Stimulated activated CD8-positive, alpha-beta memory T cell treated with anti-CD3 and anti-CD28 coated beads, Interleukin-15, amount 100 ng/mL, for 48 hours (primary cell): ENCODE data around the gene STPG4.

Source experiments
- DNase-seq, 2 donors: peaks; one replicate each; pipeline ENCODE4 v3.0.0-alpha.2; 2020; ENCODE audit warnings: low read depth in 2 of 2

Gene STPG4

DNA sequence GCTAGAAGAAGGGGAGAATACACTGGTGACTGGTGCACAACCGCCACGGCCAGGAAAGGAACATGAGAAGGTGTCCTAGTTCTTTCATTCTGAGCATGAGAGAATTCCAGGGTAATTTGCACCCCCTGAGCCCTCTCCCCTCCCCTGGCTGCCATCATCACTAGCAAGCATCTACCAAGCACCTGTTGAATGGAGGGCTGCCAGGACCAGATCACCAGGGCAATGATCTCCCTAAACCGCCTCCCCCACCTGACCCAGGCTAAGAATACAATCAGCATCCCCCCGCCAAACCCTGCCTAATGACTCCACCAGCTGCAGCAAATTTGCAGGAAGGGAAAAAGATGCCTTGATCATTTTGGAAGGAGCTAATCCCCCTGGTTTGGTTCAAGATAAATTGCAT lies 100.2 kb downstream of the STPG4 start:
- DNase-seq = no peak

DNA sequence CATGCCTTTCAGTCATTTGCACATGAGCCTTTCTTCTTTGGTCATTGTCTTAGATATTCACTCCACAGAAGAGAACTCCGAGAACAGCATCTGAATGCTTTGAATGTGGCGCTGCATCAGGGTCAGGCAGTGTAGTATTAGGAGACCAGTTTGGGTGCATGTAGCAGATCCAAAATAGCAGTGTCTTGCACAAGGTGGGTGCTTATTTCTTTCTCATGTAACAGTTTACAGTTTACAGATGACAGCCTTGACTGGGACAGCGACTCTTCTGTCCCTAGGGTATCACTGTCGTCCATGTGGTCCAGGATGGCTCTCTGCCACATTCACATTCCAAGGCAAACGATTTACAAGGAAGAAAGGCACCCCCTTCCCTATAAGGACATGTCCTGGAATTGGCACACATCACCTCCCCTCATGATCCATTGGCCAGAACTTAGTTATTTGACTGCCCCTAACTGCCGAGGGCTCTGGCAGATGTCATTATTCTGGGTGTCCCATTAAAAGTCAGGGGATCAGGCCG lies 101.0 kb downstream of the STPG4 start:
- DNase-seq = no peak

GRCh38 chr2:47052847-47053246 lies 102.3 kb downstream of the STPG4 start:
- no peak for DNase-seq

DNA sequence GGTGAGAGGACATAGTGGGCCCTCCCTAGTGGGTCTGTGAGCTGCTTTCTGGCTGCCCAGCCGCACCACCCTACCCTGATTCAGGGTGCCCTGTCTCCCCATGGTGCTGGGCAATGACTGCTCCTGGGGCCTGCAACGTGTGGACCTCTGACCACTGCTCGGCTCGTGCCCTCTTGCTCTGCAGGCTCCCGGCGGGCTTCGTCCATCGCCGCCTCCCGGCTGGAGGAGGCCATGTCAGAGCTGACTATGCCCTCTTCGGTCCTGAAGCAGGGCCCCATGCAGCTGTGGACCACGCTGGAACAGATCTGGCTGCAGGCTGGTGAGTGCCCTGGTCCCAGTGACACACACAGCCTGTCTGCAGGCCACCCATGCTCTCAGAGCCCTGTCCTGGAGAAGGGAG lies 103.5 kb downstream of the STPG4 start:
- DNase-seq = no peak

- no peak for DNase-seq
Measured at GRCh38 chr2:47050762-47051161, 104.3 kb downstream of the STPG4 start.

DNA sequence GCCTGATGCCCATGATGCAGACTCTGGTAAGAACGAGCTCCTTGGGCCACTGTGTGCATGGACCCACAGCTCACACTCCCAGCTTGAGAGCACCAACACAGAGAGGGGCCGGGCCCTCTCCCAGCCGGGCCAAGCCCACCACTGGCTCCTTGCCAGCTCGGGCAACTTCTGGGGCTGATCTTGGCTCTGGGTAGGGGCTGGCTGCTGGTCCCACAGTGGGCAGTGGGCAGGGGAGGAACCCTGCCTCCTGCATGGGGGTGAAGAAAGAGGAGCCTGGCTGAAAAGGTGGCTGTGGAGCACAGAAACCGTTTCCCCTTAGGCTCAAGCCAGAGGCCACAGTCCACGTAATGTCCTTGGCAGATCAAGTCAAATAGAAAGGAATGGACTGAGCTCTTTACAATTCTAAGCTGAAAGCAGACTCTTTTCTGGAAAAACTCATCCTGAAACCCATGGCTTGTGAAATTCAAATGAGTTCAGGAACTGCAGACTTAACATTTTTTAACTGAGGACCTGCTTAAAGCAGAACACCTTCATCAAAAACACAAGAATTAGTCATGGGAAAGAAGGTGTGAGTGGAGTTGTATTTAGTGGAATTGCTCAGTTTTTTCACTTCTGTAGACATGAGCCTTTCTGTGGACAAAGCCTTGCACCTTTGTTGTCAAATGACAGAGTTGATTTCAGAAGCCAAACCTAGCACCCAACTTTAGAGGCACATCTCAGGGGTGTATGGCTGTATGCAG lies 104.9 kb downstream of the STPG4 start:
- no peak for DNase-seq

- no peak for DNase-seq
Measured at GRCh38 chr2:47049502-47049901, 105.6 kb downstream of the STPG4 start.

DNA sequence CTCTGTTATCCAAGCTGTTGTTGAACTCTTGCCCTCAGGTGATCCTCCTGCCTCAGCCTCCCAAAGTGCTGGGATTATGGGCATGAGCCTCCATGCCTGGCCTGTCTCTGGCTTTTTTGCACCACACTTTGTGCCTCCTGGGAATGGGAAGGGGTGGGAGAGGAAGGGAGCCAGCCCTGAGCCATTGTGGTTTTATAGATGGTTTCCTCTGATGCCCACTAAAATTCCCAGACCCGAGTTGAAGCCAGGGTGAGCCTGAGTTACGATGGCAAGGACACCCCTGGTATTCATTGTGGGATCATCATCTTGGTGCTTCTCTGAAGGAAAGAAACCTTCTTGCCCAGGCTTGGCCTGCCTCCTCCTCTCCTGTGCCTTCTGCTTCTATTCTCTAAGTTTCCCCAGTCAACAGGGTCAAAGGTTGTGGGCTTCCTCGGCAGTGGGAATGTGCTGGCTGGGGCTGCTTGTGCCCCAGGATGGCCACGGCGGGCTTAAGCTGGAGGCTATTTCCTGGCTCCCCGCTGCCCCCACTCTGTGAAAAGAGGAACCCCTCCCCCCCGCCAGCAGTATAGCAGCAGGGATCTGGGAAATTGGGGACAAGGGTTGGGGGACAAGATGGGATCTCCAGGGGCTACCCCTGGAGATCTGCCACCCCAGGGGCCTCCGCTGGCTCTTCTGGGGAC lies 106.2 kb downstream of the STPG4 start:
- no peak for DNase-seq

GRCh38 chr2:47046271-47046670 lies 108.8 kb downstream of the STPG4 start:
- no peak for DNase-seq

DNA sequence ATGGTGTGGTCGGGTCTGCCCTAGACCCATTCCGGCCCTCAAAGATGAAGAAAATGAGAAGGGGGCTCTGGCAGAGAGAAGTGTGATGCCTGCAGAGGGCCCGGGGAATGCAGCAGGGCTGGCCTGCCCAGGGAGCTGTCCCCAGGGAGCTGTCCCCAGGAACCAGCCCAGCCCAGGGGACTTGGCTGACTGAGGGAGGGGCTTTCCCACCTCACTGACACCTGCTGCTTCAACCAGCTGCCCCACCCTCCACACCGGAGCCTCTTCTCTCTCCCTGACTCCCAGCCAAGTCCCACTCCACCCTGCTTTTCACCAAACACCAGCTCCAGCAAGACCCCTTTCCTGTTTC lies 111.2 kb downstream of the STPG4 start:
- no peak for DNase-seq

GRCh38 chr2:47043142-47043890 lies 111.8 kb downstream of the STPG4 start:
- no peak for DNase-seq

DNA sequence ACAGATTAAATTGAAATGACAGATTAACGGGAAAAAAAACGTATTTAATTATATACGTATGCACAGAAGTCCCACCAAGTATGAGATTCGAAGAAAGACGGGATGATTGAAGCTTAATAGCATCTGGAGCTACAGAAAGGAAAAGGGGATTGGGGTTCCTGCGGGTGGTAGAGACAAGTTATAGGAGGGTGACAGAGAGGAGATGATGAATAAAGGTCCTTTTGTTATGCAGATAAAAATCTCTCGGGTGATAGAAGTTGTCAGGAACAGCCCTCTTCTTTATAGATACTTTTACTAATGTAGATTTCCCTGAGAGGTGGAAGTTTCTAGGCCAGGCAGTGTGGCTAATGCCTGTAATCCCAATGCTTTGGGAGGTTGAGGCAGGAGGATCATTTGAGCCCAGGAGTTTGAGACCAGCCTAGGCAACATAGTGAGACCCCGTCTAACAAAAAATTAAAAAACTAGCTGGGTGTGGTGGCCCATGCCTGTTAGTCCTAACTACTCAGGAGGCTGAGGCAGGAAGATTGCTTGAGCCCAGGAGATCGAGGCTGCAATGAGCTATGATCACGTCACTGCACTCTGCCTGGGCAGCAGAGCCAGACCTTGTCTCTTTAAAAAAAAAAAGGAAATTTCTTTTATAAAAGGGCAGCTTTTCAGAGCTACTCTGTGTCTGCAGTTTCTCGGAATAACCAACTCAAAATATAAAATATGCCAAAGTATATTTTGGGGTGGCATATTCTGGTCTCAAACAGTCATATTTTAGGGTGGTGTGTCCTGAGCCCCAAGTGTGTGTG lies 113.0 kb downstream of the STPG4 start:
- DNase-seq = no peak

- no peak for DNase-seq
Measured at GRCh38 chr2:47041063-47041462, 114.0 kb downstream of the STPG4 start.

DNA sequence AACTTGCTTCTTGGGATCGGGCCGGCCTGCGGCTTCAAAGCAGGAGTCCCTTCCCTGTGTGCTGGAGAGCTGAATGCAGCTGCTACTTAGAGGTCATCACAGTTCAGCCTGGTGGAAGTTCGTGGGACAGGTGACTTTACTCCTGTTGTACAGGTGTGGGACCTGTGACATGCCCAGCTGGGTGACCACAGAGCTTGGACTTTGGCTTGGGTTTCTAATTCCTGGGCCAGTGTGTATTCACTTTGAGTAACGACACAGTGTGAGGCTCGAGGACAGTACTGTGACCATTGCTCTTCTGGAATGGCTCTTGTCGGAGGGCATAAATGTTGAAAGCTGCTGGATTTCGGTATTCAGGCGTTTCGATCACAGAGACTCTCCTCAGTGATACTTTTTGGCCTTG lies 114.5 kb downstream of the STPG4 start:
- DNase-seq = no peak

DNA sequence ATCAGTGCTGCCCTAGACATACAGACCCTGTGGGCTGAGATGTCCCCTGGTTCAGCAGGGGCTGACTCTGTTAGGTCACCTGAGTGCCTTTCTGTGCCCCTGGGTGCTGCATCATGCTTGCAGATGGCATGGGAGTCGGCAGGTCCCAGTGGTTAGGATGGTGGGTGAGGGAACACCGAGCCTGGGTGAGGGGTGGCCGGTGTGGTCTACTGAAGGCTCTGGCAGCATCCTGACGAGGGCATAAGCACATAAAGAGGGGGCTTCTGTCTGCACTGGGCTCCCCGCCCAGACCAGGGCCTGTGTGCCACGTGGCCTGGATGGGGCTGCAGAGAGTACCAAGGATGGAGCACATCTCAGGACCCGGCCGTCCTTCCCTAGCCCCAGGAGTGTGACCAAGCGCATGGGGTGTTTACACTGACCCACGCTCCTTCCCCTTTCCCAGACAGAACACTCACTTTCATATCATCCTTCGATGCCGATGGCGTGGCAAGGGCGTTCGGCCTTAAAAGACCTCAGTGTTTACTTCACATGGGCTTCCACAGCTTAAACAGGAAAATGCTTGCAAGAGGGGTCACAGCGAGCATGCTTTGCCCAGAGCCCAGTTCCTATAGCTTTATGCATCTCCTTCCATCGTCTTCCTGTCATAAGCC lies 115.1 kb downstream of the STPG4 start:
- no peak for DNase-seq

DNA sequence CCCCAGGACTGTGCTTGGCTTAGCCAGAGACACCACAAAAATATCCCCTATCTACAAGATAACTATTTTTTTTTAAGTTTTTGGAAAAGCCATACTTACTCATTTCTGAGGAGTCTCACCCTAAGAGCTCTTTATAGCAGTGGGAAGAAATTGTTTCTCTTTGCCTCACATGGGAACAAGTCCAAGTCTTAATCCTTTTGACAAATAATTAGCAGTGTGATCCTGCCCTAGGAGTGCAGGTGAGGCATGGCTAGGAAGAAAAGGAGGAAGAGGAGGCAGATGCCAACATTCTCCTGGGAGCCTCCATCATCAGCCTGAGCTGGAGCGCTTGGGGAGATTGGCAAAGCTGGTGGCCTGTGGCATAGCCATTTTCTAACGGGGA lies 115.6 kb downstream of the STPG4 start:
- no peak for DNase-seq

- peak in 1 of 2 donors; percentile 12 for DNase-seq
Measured at GRCh38 chr2:47038656-47039488, 116.2 kb downstream of the STPG4 start.

DNA sequence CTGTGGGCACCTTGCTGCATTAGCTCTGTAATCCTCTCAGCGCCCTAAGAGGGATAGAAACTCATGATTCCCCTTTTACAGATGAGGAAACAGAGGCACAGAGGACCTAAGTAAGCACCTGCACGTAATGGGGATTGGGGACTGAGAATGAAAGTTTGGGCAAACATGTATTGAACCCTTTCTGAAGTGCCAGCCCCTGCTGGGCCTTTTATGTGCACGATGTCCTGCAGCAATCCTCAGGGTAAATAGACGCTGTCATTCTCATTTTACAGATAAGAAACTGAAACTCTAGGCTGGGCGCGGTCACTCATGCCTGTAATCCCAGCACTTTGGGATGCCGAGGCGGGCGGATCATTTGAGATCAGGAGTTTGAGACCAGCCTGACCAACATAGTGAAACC lies 117.4 kb downstream of the STPG4 start:
- DNase-seq = no peak
